NCI-H1092 treated with DMSO at 0.1 percent for 48 hours (cell line): Measurements from ENCODE around the gene COL4A2.
"Not testable (repeated sequence)": the region's sequence is repeated elsewhere in the genome, so short reads cannot be mapped to it uniquely, and the experiment has no call there.

Source experiments
- DNase-seq: peaks from one replicate; lab custom pipeline; 2025; lab: John Stamatoyannopoulos, UW

The COL4A2 gene

GRCh38 chr13:110475117-110475516 is 168.0 kb downstream of the COL4A2 start:
- DNase-seq = no peak

GRCh38 chr13:110475550-110476219 is 168.6 kb downstream of the COL4A2 start:
- DNase-seq = no peak

- no peak for DNase-seq
Observed at GRCh38 chr13:110476220-110476617, 169.1 kb downstream of the COL4A2 start.

GRCh38 chr13:110477706-110478245 is 170.7 kb downstream of the COL4A2 start:
- no peak for DNase-seq

GRCh38 chr13:110478405-110479214 is 171.5 kb downstream of the COL4A2 start:
- no peak for DNase-seq

GRCh38 chr13:110479215-110479545 is 172.1 kb downstream of the COL4A2 start:
- DNase-seq = no peak

GRCh38 chr13:110479648-110480047 is 172.6 kb downstream of the COL4A2 start:
- no peak for DNase-seq

GRCh38 chr13:110480161-110480560 is 173.1 kb downstream of the COL4A2 start:
- DNase-seq = no peak

- no peak for DNase-seq
Observed at GRCh38 chr13:110483386-110483968, 176.4 kb downstream of the COL4A2 start.

GRCh38 chr13:110484290-110485048 is 177.4 kb downstream of the COL4A2 start:
- DNase-seq = no peak

GRCh38 chr13:110485604-110486003 is 178.5 kb downstream of the COL4A2 start:
- no peak for DNase-seq

GRCh38 chr13:110486061-110486715 is 179.1 kb downstream of the COL4A2 start:
- DNase-seq = no peak

GRCh38 chr13:110486880-110487279 is 179.8 kb downstream of the COL4A2 start:
- DNase-seq = not testable (repeated sequence)

GRCh38 chr13:110490009-110490770 is 183.1 kb downstream of the COL4A2 start:
- DNase-seq = no peak

GRCh38 chr13:110491869-110492678 is 185.0 kb downstream of the COL4A2 start:
- DNase-seq = no peak

GRCh38 chr13:110492679-110493593 is 185.9 kb downstream of the COL4A2 start:
- DNase-seq = no peak

GRCh38 chr13:110493613-110494012 is 186.5 kb downstream of the COL4A2 start:
- no peak for DNase-seq

GRCh38 chr13:110495376-110495775 is 188.3 kb downstream of the COL4A2 start:
- no peak for DNase-seq

GRCh38 chr13:110495881-110496280 is 188.8 kb downstream of the COL4A2 start:
- no peak for DNase-seq
